ENCODE measurements around the gene TM7SF3.
A peak's percentile ranks its signal among the peaks of the same experiment; 100 is the strongest.
"Not testable (repeated sequence)": the region's sequence is repeated elsewhere in the genome, so short reads cannot be mapped to it uniquely, and the experiment has no call there.

Gene TM7SF3

GRCh38 chr12:26979733-26980132 is 34.5 kb downstream of the TM7SF3 start:
- Mint-ChIP-seq H3K27ac (no peak overlapping the region), H3K36me3 (peaks cover 50 to 67% of the 10 kb centered on the region in 2 donors), H3K4me3 (no peak overlapping the region), H3K9me3 (no peaks in the 10 kb centered on the region), H3K4me1 (peaks cover 0 to 6% of the 10 kb centered on the region in 2 donors), H3K27me3 (no peaks in the 10 kb centered on the region)
- no peak for DNase-seq
- ATAC-seq (replicated peaks): no peak

- ATAC-seq (replicated peaks) (no peak), DNase-seq (no peak)
- H3K27me3 Mint-ChIP-seq: no peaks in the 10 kb centered on the region
- no peak overlapping the region for H3K27ac Mint-ChIP-seq
- H3K4me3 Mint-ChIP-seq: no peak overlapping the region
- H3K4me1 Mint-ChIP-seq: peaks cover 0 to 6% of the 10 kb centered on the region in 2 donors
- H3K36me3 Mint-ChIP-seq: peaks cover 45 to 67% of the 10 kb centered on the region in 2 donors
- no peaks in the 10 kb centered on the region for H3K9me3 Mint-ChIP-seq
Measured at GRCh38 chr12:26978801-26979200, 35.4 kb downstream of the TM7SF3 start.

GRCh38 chr12:26976687-26977086 is 37.5 kb downstream of the TM7SF3 start:
- Mint-ChIP-seq H3K9me3 (no peaks in the 10 kb centered on the region), H3K4me1 (peaks cover 2 to 13% of the 10 kb centered on the region in 2 donors), H3K36me3 (peaks cover 39 to 51% of the 10 kb centered on the region in 2 donors), H3K27ac (no peak overlapping the region), H3K27me3 (no peaks in the 10 kb centered on the region), H3K4me3 (no peak overlapping the region)
- DNase-seq (no peak), ATAC-seq (replicated peaks) (no peak)

GRCh38 chr12:26971963-26972362 is 42.2 kb downstream of the TM7SF3 start:
- Mint-ChIP-seq H3K27ac (peak overlapping the region; percentile 14), H3K4me1 (peaks cover 2 to 15% of the 10 kb centered on the region in 2 donors), H3K27me3 (no peaks in the 10 kb centered on the region), H3K36me3 (peaks cover 30 to 41% of the 10 kb centered on the region in 2 donors), H3K4me3 (no peak overlapping the region), H3K9me3 (no peaks in the 10 kb centered on the region)
- peak; percentile 62 for DNase-seq
- peak; percentile 100 for ATAC-seq (replicated peaks)

DNA sequence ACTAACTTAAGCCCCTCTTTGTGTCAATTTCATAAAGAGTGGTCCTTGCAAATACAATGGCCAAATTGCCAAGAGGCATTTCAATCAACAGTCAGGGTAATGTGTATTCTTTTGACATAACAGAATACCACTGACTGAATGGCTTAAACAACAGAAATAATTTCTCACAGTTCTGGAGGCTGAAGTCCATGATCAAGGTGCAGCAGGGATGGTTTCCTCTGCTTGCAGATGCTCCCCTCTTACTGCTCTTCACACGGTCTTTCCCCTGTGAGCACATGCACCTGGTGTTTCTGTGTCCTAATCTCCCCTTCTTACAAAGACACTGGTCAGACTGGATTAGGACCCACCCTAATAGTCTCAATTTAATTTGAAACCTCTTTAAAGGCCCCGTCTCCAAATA is 44.0 kb downstream of the TM7SF3 start:
- DNase-seq: no peak
- Mint-ChIP-seq H3K4me3 (no peak overlapping the region), H3K27ac (no peak overlapping the region), H3K36me3 (peaks cover 17 to 32% of the 10 kb centered on the region in 2 donors), H3K4me1 (peaks cover 2 to 9% of the 10 kb centered on the region in 2 donors), H3K27me3 (no peaks in the 10 kb centered on the region), H3K9me3 (no peaks in the 10 kb centered on the region)
- no peak for ATAC-seq (replicated peaks)

DNA sequence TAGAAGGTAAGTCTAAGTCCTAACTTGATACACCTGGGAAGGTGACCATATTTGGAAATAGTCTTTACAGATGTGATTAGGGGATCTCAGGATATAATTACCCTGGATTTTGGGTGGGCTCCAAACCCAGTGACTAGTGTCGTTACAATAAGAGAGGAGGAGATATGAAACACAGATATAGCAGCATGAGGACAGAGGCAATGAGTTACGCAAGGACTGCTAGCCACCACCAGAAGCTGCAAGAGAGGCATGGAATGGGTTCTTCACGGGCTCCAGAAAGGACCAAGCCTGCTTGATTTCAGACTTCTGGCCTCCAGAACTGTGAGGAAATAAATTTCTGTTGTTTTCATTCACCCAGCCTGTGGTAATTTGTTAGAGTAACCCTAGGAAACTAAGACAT is 47.3 kb downstream of the TM7SF3 start:
- ATAC-seq (replicated peaks) (no peak), DNase-seq (no peak)
- Mint-ChIP-seq H3K27me3 (no peaks in the 10 kb centered on the region), H3K4me1 (peaks cover 1 to 4% of the 10 kb centered on the region in 2 donors), H3K36me3 (peaks cover 19 to 28% of the 10 kb centered on the region in 2 donors), H3K27ac (no peak overlapping the region), H3K4me3 (no peak overlapping the region), H3K9me3 (no peaks in the 10 kb centered on the region)

DNA sequence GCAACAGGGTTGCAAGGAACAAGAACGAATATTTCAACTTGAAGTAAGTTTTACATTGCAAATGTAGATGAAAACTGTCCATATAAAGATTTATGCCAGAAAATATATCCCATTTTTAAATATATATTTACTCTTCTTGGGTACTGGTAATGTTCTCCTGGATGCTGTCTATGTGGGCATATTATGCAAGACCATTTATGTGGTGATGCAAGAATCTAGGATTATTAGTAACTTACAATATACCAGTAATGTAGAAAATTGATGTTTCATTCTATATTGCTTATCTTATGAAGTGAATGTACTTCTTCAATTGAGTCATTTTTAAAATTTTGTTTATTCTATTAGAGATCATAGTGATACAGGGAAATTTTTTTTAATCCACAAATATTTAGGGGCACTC is 50.8 kb downstream of the TM7SF3 start:
- no peaks in the 10 kb centered on the region for H3K27me3 Mint-ChIP-seq
- peaks cover 21 to 31% of the 10 kb centered on the region in 2 donors for H3K36me3 Mint-ChIP-seq
- no peak for ATAC-seq (replicated peaks)
- no peaks in the 10 kb centered on the region for H3K9me3 Mint-ChIP-seq
- H3K4me3 Mint-ChIP-seq: no peak overlapping the region
- H3K27ac Mint-ChIP-seq: no peak overlapping the region
- H3K4me1 Mint-ChIP-seq: no peaks in the 10 kb centered on the region
- DNase-seq: no peak

GRCh38 chr12:26961803-26962202 is 52.4 kb downstream of the TM7SF3 start:
- H3K27me3 Mint-ChIP-seq: no peaks in the 10 kb centered on the region
- no peaks in the 10 kb centered on the region for H3K9me3 Mint-ChIP-seq
- DNase-seq (no peak), ATAC-seq (replicated peaks) (no peak)
- H3K36me3 Mint-ChIP-seq: peaks cover 18 to 29% of the 10 kb centered on the region in 2 donors
- H3K4me1 Mint-ChIP-seq: no peaks in the 10 kb centered on the region
- no peak overlapping the region for H3K4me3 Mint-ChIP-seq
- H3K27ac Mint-ChIP-seq: no peak overlapping the region

DNA sequence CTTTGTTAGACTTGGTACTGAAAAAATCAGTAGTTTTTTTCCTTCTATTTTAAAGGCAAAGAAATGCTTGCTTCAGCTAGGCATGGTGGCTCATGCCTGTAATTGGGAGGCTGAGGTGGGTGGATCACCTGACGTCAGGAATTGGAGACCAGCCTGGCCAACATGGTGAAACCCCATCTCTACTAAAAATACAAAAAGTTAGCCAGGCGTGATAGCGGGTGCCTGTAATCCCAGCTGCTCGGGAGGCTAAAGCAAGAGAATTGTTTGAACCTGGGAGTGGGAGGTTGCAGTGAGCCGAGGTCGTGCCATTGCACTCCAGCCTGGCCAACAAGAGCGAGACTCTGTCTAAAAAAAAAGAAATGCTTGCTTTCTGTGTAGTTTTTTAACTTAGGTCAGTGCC is 52.8 kb downstream of the TM7SF3 start:
- not testable (repeated sequence) for H3K4me3 Mint-ChIP-seq; DNase-seq; H3K27me3 Mint-ChIP-seq; H3K9me3 Mint-ChIP-seq; H3K4me1 Mint-ChIP-seq; ATAC-seq (replicated peaks); H3K27ac Mint-ChIP-seq
- H3K36me3 Mint-ChIP-seq: peaks cover 22 to 29% of the 10 kb centered on the region in 2 donors

DNA sequence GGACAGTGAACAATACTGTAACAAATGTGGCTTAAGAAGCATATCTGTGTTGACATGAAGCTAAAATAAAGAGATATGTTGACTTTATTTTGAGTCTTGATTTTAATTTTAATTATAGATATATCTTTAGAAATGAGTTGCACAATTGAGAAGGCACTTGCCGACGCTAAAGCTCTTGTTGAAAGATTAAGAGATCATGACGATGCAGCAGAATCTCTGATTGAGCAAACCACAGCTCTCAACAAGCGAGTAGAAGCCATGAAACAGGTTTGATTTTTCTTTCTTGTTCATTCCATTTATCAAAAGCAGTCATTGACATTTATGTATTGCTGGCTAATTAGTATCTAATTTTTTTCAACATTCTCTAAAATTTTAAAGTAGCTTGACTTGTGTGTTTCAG is 60.2 kb downstream of the TM7SF3 start:
- DNase-seq (no peak), ATAC-seq (replicated peaks) (no peak)
- peaks cover 5 to 17% of the 10 kb centered on the region in 2 donors for H3K4me1 Mint-ChIP-seq
- H3K27ac Mint-ChIP-seq: no peak overlapping the region
- no peaks in the 10 kb centered on the region for H3K27me3 Mint-ChIP-seq
- H3K4me3 Mint-ChIP-seq: no peak overlapping the region
- H3K9me3 Mint-ChIP-seq: no peaks in the 10 kb centered on the region
- H3K36me3 Mint-ChIP-seq: peaks cover 11 to 17% of the 10 kb centered on the region in 2 donors

DNA sequence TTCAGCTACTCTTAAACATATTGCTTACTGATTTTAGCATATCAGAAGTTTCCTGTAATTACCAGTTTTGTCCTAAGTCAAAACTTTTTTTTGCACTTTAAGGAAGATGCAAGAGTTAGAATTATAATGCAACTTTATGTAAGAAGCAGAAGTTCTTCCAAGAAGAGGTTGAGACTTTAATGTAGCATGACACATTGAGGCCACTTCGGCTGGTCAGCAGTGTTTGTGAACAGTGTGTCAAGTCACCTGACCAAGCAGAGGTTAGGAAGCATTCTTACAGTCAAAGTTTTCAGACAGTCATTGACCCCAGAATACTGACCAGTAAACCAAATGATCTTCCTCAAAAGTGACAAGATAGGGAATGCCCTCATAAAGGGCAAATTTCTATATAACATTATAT is 60.7 kb downstream of the TM7SF3 start:
- Mint-ChIP-seq H3K4me1 (peaks cover 5 to 17% of the 10 kb centered on the region in 2 donors), H3K4me3 (no peak overlapping the region), H3K27ac (no peak overlapping the region), H3K36me3 (peaks cover 12 to 18% of the 10 kb centered on the region in 2 donors), H3K27me3 (no peaks in the 10 kb centered on the region), H3K9me3 (peaks cover under 1 to 2% of the 10 kb centered on the region in 2 donors)
- DNase-seq: no peak
- no peak for ATAC-seq (replicated peaks)

DNA sequence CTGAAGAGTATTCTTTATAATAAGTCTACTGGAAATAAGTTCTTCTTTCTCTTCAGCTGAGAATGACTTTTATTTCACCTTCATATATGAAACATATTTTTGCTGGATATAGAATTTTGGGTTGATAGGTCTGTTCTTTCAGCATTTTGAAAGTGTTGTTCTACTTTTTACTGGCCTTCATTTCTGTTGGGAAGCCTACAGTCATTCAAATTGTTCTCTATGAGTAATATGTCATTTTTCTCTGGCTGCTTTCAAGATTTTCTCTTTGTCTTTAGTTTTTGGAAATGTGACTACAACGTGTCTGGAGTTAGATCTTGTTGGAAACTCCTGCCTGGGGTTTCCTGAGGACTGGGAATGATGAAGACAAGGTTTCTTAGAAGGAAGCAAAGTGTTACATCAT is 65.9 kb downstream of the TM7SF3 start:
- Mint-ChIP-seq H3K36me3 (peaks cover 20 to 37% of the 10 kb centered on the region in 2 donors), H3K4me3 (no peak overlapping the region), H3K27ac (no peak overlapping the region)

GRCh38 chr12:26941215-26941594 is 73.0 kb downstream of the TM7SF3 start:
- Mint-ChIP-seq H3K27ac (no peak overlapping the region), H3K4me3 (peak overlapping the region; percentile 32 to 45), H3K9me3 (no peaks in the 10 kb centered on the region), H3K36me3 (peaks cover 10 to 20% of the 10 kb centered on the region in 2 donors), H3K4me1 (peaks cover 11 to 53% of the 10 kb centered on the region in 2 donors), H3K27me3 (no peaks in the 10 kb centered on the region)
- DNase-seq (no peak), ATAC-seq (replicated peaks) (no peak)

More for the DNA sequence above, 65.9 kb downstream of the TM7SF3 start:
- H3K27me3 Mint-ChIP-seq: no peaks in the 10 kb centered on the region
- ATAC-seq (replicated peaks): no peak
- DNase-seq: no peak
- peaks cover 1 to 4% of the 10 kb centered on the region in 2 donors for H3K9me3 Mint-ChIP-seq
- peaks cover 10 to 38% of the 10 kb centered on the region in 2 donors for H3K4me1 Mint-ChIP-seq

- Mint-ChIP-seq H3K4me3 (peak overlapping the region in 1 of 2 donors; percentile 19), H3K27ac (no peak overlapping the region), H3K9me3 (no peaks in the 10 kb centered on the region), H3K27me3 (no peaks in the 10 kb centered on the region), H3K4me1 (peaks cover 14 to 55% of the 10 kb centered on the region in 2 donors), H3K36me3 (peaks cover 10 to 17% of the 10 kb centered on the region in 2 donors)
- ATAC-seq (replicated peaks) (no peak), DNase-seq (no peak)
Measured at GRCh38 chr12:26940516-26941214, 73.5 kb downstream of the TM7SF3 start.

DNA sequence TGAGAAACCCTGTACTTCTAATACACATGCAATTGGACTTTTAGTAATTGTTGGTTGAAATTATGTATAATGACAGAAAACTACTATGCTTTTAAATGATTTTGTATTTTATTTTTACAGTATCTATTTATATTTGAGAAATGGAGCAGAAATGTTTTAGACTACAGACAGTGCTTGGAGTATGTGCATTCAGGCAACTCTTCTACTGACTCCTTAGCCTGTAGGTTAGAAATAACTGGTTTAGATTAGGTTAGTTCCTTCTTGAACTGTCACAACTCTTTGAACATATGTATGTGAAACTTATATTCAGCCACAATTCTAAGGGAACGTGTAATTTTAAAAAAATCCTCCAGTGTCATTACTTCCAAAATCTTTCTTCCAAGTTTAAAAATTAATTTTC is 74.2 kb downstream of the TM7SF3 start:
- peaks cover 12 to 13% of the 10 kb centered on the region in 2 donors for H3K36me3 Mint-ChIP-seq
- peaks cover 17 to 62% of the 10 kb centered on the region in 2 donors for H3K4me1 Mint-ChIP-seq
- H3K4me3 Mint-ChIP-seq: peak overlapping the region in 1 of 2 donors; percentile 39
- ATAC-seq (replicated peaks): no peak
- DNase-seq: no peak
- no peak overlapping the region for H3K27ac Mint-ChIP-seq
- H3K27me3 Mint-ChIP-seq: no peaks in the 10 kb centered on the region
- no peaks in the 10 kb centered on the region for H3K9me3 Mint-ChIP-seq
